C4-2B (cell line): Measurements from ENCODE around the gene DAB1.

Experiments
- ZFX ChIP-seq: fragments of 450-650 bp; IDR thresholded peaks from 2 replicates; pipeline ENCODE4 v1.6.1; 2017
- TF ChIP-seq, protein P1 (sequence below): fragments of 450-650 bp; conservative IDR thresholded peaks from 2 replicates; pipeline ENCODE4 v1.5.1; 2017; ENCODE audit warnings: mild to moderate bottlenecking

DNA sequence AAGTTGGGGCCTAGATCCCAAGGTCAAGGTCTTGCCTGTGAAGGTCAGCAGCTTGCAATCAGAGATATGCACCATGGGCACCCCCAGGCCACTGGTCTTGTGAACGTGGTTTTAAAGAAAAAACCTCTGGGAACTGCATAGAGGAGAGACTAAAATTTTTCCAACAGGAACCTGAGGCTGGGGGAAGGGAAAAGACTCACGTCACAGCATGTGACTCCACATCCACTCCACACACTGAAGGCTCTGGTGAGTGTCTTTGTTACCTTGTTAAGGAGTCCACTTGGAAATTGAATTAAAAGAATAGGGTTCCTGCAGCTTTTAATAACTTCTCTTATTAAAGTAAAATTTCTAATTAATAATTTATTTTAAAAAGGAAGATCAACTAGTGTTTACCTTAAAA lies 224.9 kb downstream of the DAB1 start:
- no peak for TF ChIP-seq ZFX
- TF ChIP-seq, protein P1, sequence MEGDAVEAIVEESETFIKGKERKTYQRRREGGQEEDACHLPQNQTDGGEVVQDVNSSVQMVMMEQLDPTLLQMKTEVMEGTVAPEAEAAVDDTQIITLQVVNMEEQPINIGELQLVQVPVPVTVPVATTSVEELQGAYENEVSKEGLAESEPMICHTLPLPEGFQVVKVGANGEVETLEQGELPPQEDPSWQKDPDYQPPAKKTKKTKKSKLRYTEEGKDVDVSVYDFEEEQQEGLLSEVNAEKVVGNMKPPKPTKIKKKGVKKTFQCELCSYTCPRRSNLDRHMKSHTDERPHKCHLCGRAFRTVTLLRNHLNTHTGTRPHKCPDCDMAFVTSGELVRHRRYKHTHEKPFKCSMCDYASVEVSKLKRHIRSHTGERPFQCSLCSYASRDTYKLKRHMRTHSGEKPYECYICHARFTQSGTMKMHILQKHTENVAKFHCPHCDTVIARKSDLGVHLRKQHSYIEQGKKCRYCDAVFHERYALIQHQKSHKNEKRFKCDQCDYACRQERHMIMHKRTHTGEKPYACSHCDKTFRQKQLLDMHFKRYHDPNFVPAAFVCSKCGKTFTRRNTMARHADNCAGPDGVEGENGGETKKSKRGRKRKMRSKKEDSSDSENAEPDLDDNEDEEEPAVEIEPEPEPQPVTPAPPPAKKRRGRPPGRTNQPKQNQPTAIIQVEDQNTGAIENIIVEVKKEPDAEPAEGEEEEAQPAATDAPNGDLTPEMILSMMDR, result no peak
